WTC11 (cell line): ENCODE results near the gene KLHL29.

Source experiments
- TF ChIP-seq, protein P1 (sequence below): fragments of 200-600 bp; IDR thresholded peaks from 2 replicates; pipeline ENCODE4 v1.8.0; 2022; ENCODE audit warnings: antibody characterized with exemption
- TF ChIP-seq, protein P2 (sequence below): sonication (generic); formaldehyde crosslinking; IDR thresholded peaks from 2 replicates; pipeline ENCODE4 v1.8.1; 2022; ENCODE audit warnings: low read depth, missing genetic modification reagents, borderline replicate concordance
- TF ChIP-seq, protein P3 (sequence below): sonication (generic); formaldehyde crosslinking; IDR thresholded peaks from 2 replicates; pipeline ENCODE4 v1.8.0; 2023; ENCODE audit warnings: missing genetic modification reagents

DNA sequence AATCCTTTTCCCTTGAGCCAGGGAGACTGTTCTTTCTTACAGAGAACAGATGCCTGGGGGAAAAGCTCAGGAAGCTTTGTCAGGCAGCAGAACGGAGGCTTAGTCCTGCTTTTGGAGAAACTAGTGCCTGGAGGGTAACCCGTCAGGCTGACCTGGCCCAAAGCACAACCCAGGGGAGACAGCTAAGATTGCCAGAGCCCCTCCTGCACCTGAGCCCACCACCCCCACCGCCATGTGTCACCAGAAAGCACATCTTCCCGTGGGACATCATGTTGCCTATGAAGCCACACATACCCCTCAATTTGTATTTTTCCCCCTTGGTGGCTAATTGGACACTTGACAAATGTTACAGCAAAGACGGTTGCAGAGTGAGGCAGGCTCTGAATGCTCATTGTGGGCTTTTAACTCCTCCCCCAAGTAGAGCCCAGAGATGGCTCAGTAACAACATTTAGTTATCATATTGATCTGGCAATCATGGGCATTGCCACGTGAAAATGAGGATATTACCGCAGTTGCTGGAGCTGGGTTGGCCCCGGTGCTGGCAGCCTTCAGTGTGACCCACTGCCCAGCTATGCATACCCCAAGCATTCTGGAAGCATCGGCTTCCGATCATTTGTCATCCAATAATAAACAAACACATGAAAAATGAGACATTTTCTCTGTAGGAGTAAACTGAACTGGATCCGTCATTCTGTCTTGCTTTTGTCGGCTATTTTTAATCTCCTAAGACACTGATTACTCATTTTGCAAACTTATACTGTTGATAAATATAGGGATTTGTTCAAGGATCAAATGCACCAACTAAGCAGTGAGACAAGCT lies 312.5 kb downstream of the KLHL29 start:
- TF ChIP-seq, protein P1, sequence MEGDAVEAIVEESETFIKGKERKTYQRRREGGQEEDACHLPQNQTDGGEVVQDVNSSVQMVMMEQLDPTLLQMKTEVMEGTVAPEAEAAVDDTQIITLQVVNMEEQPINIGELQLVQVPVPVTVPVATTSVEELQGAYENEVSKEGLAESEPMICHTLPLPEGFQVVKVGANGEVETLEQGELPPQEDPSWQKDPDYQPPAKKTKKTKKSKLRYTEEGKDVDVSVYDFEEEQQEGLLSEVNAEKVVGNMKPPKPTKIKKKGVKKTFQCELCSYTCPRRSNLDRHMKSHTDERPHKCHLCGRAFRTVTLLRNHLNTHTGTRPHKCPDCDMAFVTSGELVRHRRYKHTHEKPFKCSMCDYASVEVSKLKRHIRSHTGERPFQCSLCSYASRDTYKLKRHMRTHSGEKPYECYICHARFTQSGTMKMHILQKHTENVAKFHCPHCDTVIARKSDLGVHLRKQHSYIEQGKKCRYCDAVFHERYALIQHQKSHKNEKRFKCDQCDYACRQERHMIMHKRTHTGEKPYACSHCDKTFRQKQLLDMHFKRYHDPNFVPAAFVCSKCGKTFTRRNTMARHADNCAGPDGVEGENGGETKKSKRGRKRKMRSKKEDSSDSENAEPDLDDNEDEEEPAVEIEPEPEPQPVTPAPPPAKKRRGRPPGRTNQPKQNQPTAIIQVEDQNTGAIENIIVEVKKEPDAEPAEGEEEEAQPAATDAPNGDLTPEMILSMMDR, result no peak
- TF ChIP-seq, protein P2, sequence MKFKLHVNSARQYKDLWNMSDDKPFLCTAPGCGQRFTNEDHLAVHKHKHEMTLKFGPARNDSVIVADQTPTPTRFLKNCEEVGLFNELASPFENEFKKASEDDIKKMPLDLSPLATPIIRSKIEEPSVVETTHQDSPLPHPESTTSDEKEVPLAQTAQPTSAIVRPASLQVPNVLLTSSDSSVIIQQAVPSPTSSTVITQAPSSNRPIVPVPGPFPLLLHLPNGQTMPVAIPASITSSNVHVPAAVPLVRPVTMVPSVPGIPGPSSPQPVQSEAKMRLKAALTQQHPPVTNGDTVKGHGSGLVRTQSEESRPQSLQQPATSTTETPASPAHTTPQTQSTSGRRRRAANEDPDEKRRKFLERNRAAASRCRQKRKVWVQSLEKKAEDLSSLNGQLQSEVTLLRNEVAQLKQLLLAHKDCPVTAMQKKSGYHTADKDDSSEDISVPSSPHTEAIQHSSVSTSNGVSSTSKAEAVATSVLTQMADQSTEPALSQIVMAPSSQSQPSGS, result no peak
- TF ChIP-seq, protein P3, sequence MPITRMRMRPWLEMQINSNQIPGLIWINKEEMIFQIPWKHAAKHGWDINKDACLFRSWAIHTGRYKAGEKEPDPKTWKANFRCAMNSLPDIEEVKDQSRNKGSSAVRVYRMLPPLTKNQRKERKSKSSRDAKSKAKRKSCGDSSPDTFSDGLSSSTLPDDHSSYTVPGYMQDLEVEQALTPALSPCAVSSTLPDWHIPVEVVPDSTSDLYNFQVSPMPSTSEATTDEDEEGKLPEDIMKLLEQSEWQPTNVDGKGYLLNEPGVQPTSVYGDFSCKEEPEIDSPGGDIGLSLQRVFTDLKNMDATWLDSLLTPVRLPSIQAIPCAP (CRISPR knock-in tag), result no peak
